ENCODE measurements around the gene BAMBI. TPM values are rescaled to one million over a fixed set of nuclear protein-coding genes. Genes with fewer than 3 reads are reported as not detected.
A peak's percentile ranks its signal among the peaks of the same experiment; 100 is the strongest.

BAMBI gene
- total RNA-seq, 6 experiments from 2014 or later, result 1.6 to 2.3 (median 2.2) TPM

DNA sequence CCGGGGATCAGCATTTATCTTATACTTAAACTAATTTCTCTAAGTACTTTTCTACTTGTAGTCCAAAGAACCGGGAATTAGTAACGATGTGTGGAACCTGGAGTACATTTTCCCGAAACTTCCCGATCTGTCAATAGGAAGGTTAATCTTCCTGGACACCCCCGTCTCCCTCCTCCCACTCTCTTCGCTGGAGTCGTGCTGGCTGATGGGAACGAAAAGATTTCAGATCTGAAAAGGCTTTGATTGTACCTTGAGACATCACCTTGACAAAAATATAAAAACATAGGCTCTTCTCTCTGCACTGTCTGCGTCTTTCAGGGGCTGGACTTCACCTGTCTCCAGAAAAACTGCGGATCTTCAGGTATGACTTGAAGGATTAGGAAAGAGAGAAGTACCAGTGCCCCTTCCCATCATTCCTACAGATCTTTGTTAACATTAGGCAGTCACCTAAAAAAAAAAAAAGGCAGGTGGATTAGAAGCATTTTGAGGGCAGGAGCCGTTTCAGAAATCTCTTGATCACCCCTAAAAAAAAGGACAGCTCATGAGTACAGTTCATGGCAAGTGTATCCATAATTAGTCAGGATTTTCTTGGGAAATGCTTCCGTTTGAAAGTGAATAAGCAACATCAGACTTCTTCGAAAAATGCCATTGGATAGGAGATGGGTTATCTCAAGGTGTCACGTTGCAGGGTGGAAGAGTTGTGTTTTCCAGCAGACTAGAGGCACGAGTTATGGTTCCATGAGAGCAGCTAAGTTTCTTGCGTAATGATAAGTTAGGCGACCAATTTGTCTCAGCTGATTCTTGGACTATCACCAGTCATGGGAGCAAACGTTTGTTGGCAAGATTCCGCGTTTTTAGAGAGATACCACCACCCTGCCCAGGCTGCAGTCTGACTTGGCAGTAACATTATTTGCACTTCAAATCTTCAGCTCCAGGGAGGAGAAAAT is 7.8 kb upstream of the BAMBI start:
- DNase-seq, result no peak
- TF ChIP-seq, protein P1, sequence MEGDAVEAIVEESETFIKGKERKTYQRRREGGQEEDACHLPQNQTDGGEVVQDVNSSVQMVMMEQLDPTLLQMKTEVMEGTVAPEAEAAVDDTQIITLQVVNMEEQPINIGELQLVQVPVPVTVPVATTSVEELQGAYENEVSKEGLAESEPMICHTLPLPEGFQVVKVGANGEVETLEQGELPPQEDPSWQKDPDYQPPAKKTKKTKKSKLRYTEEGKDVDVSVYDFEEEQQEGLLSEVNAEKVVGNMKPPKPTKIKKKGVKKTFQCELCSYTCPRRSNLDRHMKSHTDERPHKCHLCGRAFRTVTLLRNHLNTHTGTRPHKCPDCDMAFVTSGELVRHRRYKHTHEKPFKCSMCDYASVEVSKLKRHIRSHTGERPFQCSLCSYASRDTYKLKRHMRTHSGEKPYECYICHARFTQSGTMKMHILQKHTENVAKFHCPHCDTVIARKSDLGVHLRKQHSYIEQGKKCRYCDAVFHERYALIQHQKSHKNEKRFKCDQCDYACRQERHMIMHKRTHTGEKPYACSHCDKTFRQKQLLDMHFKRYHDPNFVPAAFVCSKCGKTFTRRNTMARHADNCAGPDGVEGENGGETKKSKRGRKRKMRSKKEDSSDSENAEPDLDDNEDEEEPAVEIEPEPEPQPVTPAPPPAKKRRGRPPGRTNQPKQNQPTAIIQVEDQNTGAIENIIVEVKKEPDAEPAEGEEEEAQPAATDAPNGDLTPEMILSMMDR (IDR thresholded peaks at IDR 0.05), result no peak
- Mint-ChIP-seq H3K27ac (no peak overlapping the region), H3K4me3 (peak overlapping the region; percentile 69), H3K9me3 (no peaks in the 10 kb centered on the region), H3K27me3 (ENCODE audit: insufficient read depth) (peaks cover 49% of the 10 kb centered on the region), H3K36me3 (ENCODE audit: low read depth) (no peaks in the 10 kb centered on the region; the same call in 1 of the 2 replicates), H3K4me1 (ENCODE audit: low read depth) (peaks cover 14% of the 10 kb centered on the region)

DNA sequence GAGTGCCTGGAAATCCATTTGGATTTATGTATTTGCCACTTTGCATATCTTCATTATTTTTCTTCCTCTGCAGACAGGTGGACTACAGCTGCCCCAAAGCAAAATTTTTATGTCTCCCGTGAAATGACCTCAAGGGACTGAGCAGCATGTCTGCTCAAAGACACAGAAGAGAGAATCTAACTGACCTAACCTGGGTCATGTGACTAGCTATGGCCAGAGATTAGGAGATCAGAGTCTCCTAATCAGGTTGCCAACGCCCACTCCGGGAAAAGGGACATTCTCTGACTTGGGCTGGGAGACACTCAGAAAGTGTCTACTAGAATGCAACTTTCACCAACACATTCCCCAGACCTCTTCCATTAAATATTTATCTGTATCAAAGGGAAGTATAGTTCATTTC is 2.5 kb upstream of the BAMBI start:
- H3K27ac Mint-ChIP-seq, result no peak overlapping the region
- H3K36me3 Mint-ChIP-seq (ENCODE audit: low read depth), result no peaks in the 10 kb centered on the region
- H3K9me3 Mint-ChIP-seq, result no peaks in the 10 kb centered on the region
- no peak for DNase-seq
- TF ChIP-seq, protein P1 (IDR thresholded peaks at IDR 0.05), result no peak
- H3K4me1 Mint-ChIP-seq (ENCODE audit: low read depth), result peaks cover 8% of the 10 kb centered on the region
- no peak overlapping the region for H3K4me3 Mint-ChIP-seq
- peaks cover 33% of the 10 kb centered on the region for H3K27me3 Mint-ChIP-seq (ENCODE audit: insufficient read depth)

DNA sequence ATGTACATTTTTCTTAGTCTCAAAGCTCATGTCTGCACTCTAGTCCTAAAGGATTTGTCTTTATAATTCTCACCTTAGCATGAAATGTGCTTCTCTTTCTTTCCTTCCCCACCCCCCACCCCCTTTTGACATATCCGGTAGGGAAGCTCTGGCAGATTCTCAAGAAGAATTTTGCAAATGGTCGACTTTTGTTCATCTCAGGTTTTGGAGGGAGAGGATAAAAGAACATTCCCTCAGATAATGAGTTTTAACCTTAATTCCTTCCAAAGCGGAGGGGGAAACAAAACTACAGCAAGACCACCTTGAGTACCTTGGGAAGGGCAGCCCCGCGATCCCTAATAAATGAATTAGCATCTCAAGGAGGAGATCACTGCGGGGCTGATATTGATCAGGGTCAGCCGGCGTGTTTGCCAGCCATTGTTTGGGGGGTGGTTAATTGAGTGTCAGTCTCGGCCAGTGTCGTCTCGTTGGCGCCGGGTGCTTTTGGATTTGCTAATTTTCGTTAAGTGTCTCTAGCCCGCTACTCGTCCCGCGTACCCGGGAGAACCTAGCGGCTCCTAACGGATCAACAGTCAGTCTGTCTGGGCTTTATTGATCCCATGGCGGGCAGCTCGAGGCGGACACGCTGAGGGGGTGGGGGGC is 874 bp upstream of the BAMBI start:
- no peak for DNase-seq

DNA sequence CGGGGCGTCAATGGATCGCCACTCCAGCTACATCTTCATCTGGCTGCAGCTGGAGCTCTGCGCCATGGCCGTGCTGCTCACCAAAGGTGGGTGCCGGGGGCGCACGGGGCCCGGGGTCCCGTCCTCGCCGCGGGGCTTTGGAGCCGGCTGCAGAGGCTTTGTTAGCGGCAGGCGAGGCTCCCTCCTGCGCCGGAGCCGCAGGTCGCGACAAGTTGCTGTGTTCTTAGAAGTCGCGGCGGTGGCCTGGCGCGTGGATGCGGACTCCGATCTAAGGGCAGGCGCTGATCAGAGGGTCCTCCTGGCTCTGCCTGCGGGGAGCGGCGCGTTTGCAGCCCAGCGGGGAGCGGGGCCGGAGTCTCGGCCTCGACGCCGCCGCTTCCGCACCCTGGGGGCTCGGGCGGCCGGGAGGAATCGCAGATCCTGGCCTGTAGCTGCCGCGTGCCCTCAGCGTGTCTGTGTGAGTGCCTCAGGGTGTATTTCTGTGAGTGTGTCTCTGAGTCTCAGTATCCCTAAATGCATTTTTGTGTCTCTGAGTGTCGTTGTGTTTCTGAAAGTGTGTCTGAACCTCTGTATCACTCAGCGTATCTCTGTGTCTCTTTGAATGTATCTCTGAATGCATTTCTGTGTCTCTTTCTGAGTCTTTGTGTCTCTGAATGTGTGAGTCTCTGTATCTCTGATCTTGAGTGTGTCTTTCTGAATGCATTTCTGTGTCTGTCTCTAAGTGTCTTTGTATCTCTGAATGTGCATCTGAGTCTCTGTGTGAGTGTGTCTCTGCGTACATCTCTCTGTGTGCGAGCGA is 766 bp downstream of the BAMBI start:
- Mint-ChIP-seq H3K27me3 (ENCODE audit: insufficient read depth) (peaks cover 15% of the 10 kb centered on the region), H3K27ac (no peak overlapping the region), H3K4me1 (ENCODE audit: low read depth) (peaks cover 8% of the 10 kb centered on the region), H3K4me3 (peak overlapping the region; percentile 83), H3K9me3 (no peaks in the 10 kb centered on the region), H3K36me3 (ENCODE audit: low read depth) (no peaks in the 10 kb centered on the region)
- DNase-seq, result no peak
- TF ChIP-seq, protein P1 (IDR thresholded peaks at IDR 0.05), result no peak

More for the DNA sequence above, 874 bp upstream of the BAMBI start:
- TF ChIP-seq, protein P1 (IDR thresholded peaks at IDR 0.05), result no peak
- H3K4me1 Mint-ChIP-seq (ENCODE audit: low read depth), result peaks cover 8% of the 10 kb centered on the region
- no peak overlapping the region for H3K27ac Mint-ChIP-seq
- H3K36me3 Mint-ChIP-seq (ENCODE audit: low read depth), result no peaks in the 10 kb centered on the region
- H3K9me3 Mint-ChIP-seq, result no peaks in the 10 kb centered on the region
- peak overlapping the region; percentile 60 for H3K4me3 Mint-ChIP-seq
- peaks cover 29% of the 10 kb centered on the region for H3K27me3 Mint-ChIP-seq (ENCODE audit: insufficient read depth)

DNA sequence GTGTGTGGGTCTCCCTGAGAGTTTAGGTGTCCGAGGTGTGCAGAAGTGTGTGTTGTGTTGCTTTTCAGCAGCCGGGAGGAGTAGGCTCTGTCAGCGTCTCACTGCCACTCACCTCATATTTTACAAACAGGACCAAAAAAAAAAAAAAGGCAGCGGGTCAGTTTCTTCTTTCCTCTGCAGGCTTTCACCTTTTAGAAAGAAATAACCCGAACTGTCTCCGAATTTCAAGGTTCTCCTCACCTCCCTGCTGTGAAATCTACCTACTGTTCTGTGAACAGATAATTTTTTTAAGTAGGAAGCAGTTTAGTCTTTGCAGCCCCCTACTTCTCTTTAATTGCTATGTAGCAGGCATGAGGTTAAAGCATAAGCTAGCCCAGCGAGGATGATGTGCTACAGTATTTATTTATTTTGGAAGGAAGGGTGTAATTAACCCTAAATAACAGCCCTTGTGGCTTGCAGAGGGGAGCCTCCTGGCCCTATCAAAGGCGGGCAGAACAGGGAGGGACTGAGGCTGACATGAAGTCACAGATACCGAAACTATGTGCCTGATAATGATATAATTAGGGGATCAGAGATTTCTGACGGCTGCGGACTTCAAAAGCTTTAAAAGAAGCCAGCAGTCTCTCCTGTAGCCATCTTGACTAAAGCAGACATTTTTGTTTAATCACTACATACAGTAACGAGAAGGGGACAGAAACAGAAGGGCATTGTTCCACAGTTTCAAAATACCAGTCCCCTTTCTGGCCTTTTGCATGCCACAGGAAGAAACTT is 1.6 kb downstream of the BAMBI start:
- DNase-seq, result no peak
- peaks cover 13% of the 10 kb centered on the region for H3K27me3 Mint-ChIP-seq (ENCODE audit: insufficient read depth)
- H3K4me1 Mint-ChIP-seq (ENCODE audit: low read depth), result peaks cover 8% of the 10 kb centered on the region
- H3K36me3 Mint-ChIP-seq (ENCODE audit: low read depth), result no peaks in the 10 kb centered on the region
- H3K4me3 Mint-ChIP-seq, result peak overlapping the region; percentile 83
- H3K27ac Mint-ChIP-seq, result no peak overlapping the region
- TF ChIP-seq, protein P1 (IDR thresholded peaks at IDR 0.05), result no peak
- no peaks in the 10 kb centered on the region for H3K9me3 Mint-ChIP-seq
